22Rv1 (cell line): ENCODE data around the gene ARL2BP.
"Not testable (repeated sequence)": the region's sequence is repeated elsewhere in the genome, so short reads cannot be mapped to it uniquely, and the experiment has no call there.

Experiments
- ZFX ChIP-seq: fragments of 450-650 bp; IDR thresholded peaks from 2 replicates; pipeline ENCODE4 v1.6.1; 2017; ENCODE audit warnings: antibody characterized with exemption, borderline replicate concordance
- TF ChIP-seq, protein P1 (sequence below): fragments of 450-650 bp; IDR thresholded peaks from 2 replicates; pipeline ENCODE4 v1.5.1; 2017; ENCODE audit warnings: mild to moderate bottlenecking

DNA sequence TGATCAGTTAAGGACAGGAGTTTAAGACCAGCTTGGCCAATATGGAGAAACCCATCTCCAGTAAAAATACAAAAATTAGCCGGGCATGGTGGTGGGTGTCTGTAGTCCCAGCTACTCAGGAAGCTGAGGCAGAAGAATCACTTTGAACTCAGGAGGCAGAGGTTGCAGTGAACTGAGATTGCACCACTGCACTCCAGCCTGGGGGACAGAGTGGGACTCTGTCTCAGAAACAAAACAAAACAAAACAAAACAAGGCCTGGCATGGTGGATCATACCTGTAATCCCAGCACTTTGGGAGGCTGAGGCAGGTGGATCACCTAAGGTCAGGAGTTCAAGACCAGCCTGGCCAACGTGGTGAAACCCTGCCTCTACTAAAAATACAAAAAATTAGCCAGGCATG lies 22.3 kb downstream of the ARL2BP start:
- TF ChIP-seq, protein P1, sequence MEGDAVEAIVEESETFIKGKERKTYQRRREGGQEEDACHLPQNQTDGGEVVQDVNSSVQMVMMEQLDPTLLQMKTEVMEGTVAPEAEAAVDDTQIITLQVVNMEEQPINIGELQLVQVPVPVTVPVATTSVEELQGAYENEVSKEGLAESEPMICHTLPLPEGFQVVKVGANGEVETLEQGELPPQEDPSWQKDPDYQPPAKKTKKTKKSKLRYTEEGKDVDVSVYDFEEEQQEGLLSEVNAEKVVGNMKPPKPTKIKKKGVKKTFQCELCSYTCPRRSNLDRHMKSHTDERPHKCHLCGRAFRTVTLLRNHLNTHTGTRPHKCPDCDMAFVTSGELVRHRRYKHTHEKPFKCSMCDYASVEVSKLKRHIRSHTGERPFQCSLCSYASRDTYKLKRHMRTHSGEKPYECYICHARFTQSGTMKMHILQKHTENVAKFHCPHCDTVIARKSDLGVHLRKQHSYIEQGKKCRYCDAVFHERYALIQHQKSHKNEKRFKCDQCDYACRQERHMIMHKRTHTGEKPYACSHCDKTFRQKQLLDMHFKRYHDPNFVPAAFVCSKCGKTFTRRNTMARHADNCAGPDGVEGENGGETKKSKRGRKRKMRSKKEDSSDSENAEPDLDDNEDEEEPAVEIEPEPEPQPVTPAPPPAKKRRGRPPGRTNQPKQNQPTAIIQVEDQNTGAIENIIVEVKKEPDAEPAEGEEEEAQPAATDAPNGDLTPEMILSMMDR = not testable (repeated sequence)
- not testable (repeated sequence) for TF ChIP-seq ZFX
